Naive thymus-derived CD4-positive, alpha-beta T cell (primary cell): ENCODE data around the gene SERPINB13. TPM values are rescaled to one million over a fixed set of nuclear protein-coding genes. Genes with fewer than 3 reads are reported as not detected.

Source experiments
- ATAC-seq: fragments of 150-1000 bp; cut with Tn5 transposase; 2 replicates; pipeline ENCODE4 v1.10.0; 2021; ENCODE audit warnings: mild to moderate bottlenecking, moderate library complexity
- CTCF ChIA-PET: fragments of 350-600 bp; sonication (Branson Sonifier 250); formaldehyde crosslinking; loops from one replicate; lab custom pipeline; 2021; ENCODE audit warnings: antibody characterized with exemption; lab: Charles Lee
- POLR2A ChIA-PET: fragments of 350-600 bp; sonication (Branson Sonifier 250); formaldehyde crosslinking; loops from one replicate; lab custom pipeline; 2021; ENCODE audit warnings: antibody characterized with exemption, inconsistent platforms; lab: Charles Lee
- DNase-seq, 9 donors: peaks; one replicate each; pipeline versions ENCODE4 v3.0.0 to v3.0.0-alpha.2; 2020 to 2022; ENCODE audit warnings: mixed read lengths in 1 of 9
- H3K27ac ChIP-seq: one replicate; pipeline ENCODE4 v1.7.0; 2013; ENCODE audit warnings: mild to moderate bottlenecking, low read depth, low read length, moderate library complexity
- H3K27me3 ChIP-seq, 2 donors: one replicate each; pipeline ENCODE4 v1.7.0; 2013; ENCODE audit warnings: low read length in 2 of 2, mild to moderate bottlenecking in 2 of 2, moderate library complexity in 2 of 2; ENCODE audit not compliant: control insufficient read depth in 2 of 2, insufficient read depth in 2 of 2
- H3K36me3 ChIP-seq, 3 experiments: 1 replicate in 2 of 3; 2 replicates in 1 of 3; pipeline ENCODE4 v1.7.0; 2013; ENCODE audit warnings: low read length in 3 of 3, mild to moderate bottlenecking in 3 of 3, moderate library complexity in 1 of 3; ENCODE audit not compliant: insufficient read depth in 3 of 3, control insufficient read depth in 2 of 3
- H3K4me1 ChIP-seq, 2 donors: one replicate each; pipeline ENCODE4 v1.7.0; 2013; ENCODE audit warnings: low read length in 2 of 2, mild to moderate bottlenecking in 2 of 2, moderate library complexity in 1 of 2; ENCODE audit not compliant: control insufficient read depth in 2 of 2, insufficient read depth in 2 of 2
- H3K4me3 ChIP-seq: 2 replicates; pipeline ENCODE4 v1.7.0; 2013; ENCODE audit warnings: mild to moderate bottlenecking, low read length
- H3K9me3 ChIP-seq, 3 experiments: 1 replicate in 2 of 3; 2 replicates in 1 of 3; pipeline ENCODE4 v1.7.0; 2013; ENCODE audit warnings: low read length in 3 of 3; ENCODE audit not compliant: control insufficient read depth in 2 of 3
- H3K27ac Mint-ChIP-seq, 9 donors: one replicate each; pipeline ENCODE4 v1.8.0; 2020 to 2022; ENCODE audit warnings: mixed read lengths in 9 of 9, mild to moderate bottlenecking in 8 of 9, moderate library complexity in 5 of 9, inconsistent platforms in 2 of 9
- H3K27me3 Mint-ChIP-seq, 5 donors: one replicate each; pipeline ENCODE4 v1.8.0; 2021 to 2022; ENCODE audit warnings: mixed read lengths in 5 of 5, mild to moderate bottlenecking in 1 of 5
- H3K36me3 Mint-ChIP-seq, 5 donors: one replicate each; pipeline ENCODE4 v1.8.0; 2020 to 2022; ENCODE audit warnings: mixed read lengths in 5 of 5, mild to moderate bottlenecking in 3 of 5, inconsistent platforms in 1 of 5
- H3K4me1 Mint-ChIP-seq, 7 donors: one replicate each; pipeline ENCODE4 v1.8.0; 2020 to 2022; ENCODE audit warnings: mixed read lengths in 7 of 7, mild to moderate bottlenecking in 3 of 7, inconsistent platforms in 1 of 7
- H3K4me3 Mint-ChIP-seq, 10 donors: one replicate each; pipeline ENCODE4 v1.8.0; 2020 to 2022; ENCODE audit warnings: mild to moderate bottlenecking in 10 of 10, mixed read lengths in 10 of 10, moderate library complexity in 6 of 10, inconsistent platforms in 2 of 10
- H3K9me3 Mint-ChIP-seq, 11 donors: one replicate each; pipeline ENCODE4 v1.8.0; 2020 to 2022; ENCODE audit warnings: mixed read lengths in 11 of 11, mild to moderate bottlenecking in 4 of 11, inconsistent platforms in 1 of 11, moderate library complexity in 1 of 11
- intact Hi-C, 2 donors: fragments of 100-400 bp; cut with micrococcal nuclease; formaldehyde crosslinking; loops; one replicate each; pipeline ENCODE4 v1.15.1; 2023
- polyA plus RNA-seq, 2 donors: library from polyadenylated mRNA; unstranded; fragments of 300-500 nt; fragmentation: Illumina TruSeq; gene quantifications; one replicate each; pipeline ENCODE4 v1.2.3, GENCODE V29; 2021
- total RNA-seq, 6 experiments: library from RNA in 5 of 6; stranded (reverse) in 5 of 6; gene quantifications; 1 replicate in 5 of 6; 2 replicates in 1 of 6; pipeline ENCODE4 v1.2.3 and lab custom pipeline; 2021 to 2026

SERPINB13 gene
- total and polyA plus RNA-seq, 7 experiments from 2014 or later, result not detected

- Mint-ChIP-seq H3K4me1 (no peaks in the 10 kb centered on the region), H3K4me3 (no peak overlapping the region), H3K27ac (no peak overlapping the region), H3K9me3 (no peaks in the 10 kb centered on the region), H3K36me3 (no peaks in the 10 kb centered on the region), H3K27me3 (peaks cover 5 to 23% (median 8%) of the 10 kb centered on the region in 5 donors)
- ChIA-PET CTCF (no interaction called here), POLR2A (no interaction called here)
- Histone ChIP-seq H3K9me3 (no peaks in the 10 kb centered on the region), H3K27ac (no peak overlapping the region), H3K4me3 (no peak overlapping the region), H3K36me3 (no peaks in the 10 kb centered on the region), H3K27me3 (no peaks in the 10 kb centered on the region), H3K4me1 (no peaks in the 10 kb centered on the region)
- ATAC-seq (no peak), DNase-seq (no peak)
- intact Hi-C loops, result no loop called here
These were observed 34.6 kb upstream of the SERPINB13 start for GRCh38 chr18:63552581-63552980.

DNA sequence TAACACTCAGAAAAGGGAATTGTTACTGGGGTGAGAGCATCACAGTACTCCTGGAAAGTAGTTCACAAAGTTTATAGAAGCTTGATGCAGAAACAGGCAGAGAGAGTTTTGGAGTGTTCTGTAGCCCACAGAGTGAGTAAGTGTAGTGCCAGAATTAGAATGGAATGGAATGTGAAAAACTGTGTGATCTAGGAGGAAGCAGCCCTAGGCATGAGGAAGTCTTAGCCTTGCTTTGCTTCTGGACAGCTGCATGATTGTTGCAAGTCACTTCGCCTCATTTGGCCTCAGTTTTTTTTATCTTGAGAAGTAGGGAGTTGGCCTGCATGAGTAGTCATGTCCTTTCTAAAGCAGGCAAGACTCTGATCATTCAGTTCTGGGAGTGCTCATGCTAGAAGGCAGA, 34.1 kb upstream of the SERPINB13 start:
- Histone ChIP-seq H3K9me3 (no peaks in the 10 kb centered on the region), H3K36me3 (no peaks in the 10 kb centered on the region), H3K27me3 (no peaks in the 10 kb centered on the region), H3K4me1 (no peaks in the 10 kb centered on the region), H3K4me3 (no peak overlapping the region), H3K27ac (no peak overlapping the region)
- intact Hi-C loops, result no loop called here
- no peaks in the 10 kb centered on the region for H3K9me3 Mint-ChIP-seq
- H3K4me3 Mint-ChIP-seq, result no peak overlapping the region
- H3K27ac Mint-ChIP-seq, result no peak overlapping the region
- no peaks in the 10 kb centered on the region for H3K36me3 Mint-ChIP-seq
- H3K27me3 Mint-ChIP-seq, result peaks cover under 1 to 19% (median 7%) of the 10 kb centered on the region in 5 donors
- H3K4me1 Mint-ChIP-seq, result no peaks in the 10 kb centered on the region
- ChIA-PET CTCF (no interaction called here), POLR2A (no interaction called here)
- peak; percentile 72 for ATAC-seq
- DNase-seq, result no peak

- H3K36me3 ChIP-seq, result no peaks in the 10 kb centered on the region
- H3K36me3 Mint-ChIP-seq, result no peaks in the 10 kb centered on the region
- no peaks in the 10 kb centered on the region for H3K27me3 ChIP-seq
- H3K9me3 ChIP-seq, result no peaks in the 10 kb centered on the region
- ATAC-seq (no peak), DNase-seq (no peak)
- POLR2A ChIA-PET, result no interaction called here
- no peak overlapping the region for H3K27ac ChIP-seq
- CTCF ChIA-PET, result no interaction called here
- H3K4me1 ChIP-seq, result no peaks in the 10 kb centered on the region
- no peaks in the 10 kb centered on the region for H3K4me1 Mint-ChIP-seq
- no peak overlapping the region for H3K27ac Mint-ChIP-seq
- no peak overlapping the region for H3K4me3 Mint-ChIP-seq
- H3K4me3 ChIP-seq, result no peak overlapping the region
- intact Hi-C loops, result no loop called here
- H3K27me3 Mint-ChIP-seq, result peaks cover 0 to 14% (median 12%) of the 10 kb centered on the region in 5 donors
- no peaks in the 10 kb centered on the region for H3K9me3 Mint-ChIP-seq
These were observed 27.3 kb upstream of the SERPINB13 start for GRCh38 chr18:63559567-63560491.

GRCh38 chr18:63562284-63562683, 24.9 kb upstream of the SERPINB13 start:
- Mint-ChIP-seq H3K9me3 (no peaks in the 10 kb centered on the region), H3K36me3 (no peaks in the 10 kb centered on the region), H3K27ac (no peak overlapping the region), H3K4me3 (no peak overlapping the region), H3K4me1 (no peaks in the 10 kb centered on the region), H3K27me3 (peaks cover 4 to 14% (median 12%) of the 10 kb centered on the region in 5 donors)
- no peaks in the 10 kb centered on the region for H3K9me3 ChIP-seq
- no peaks in the 10 kb centered on the region for H3K4me1 ChIP-seq
- POLR2A ChIA-PET, result no interaction called here
- H3K27ac ChIP-seq, result no peak overlapping the region
- no peak overlapping the region for H3K4me3 ChIP-seq
- DNase-seq (no peak), ATAC-seq (no peak)
- no peaks in the 10 kb centered on the region for H3K36me3 ChIP-seq
- H3K27me3 ChIP-seq, result no peaks in the 10 kb centered on the region
- intact Hi-C loops, result no loop called here
- CTCF ChIA-PET, result no interaction called here

GRCh38 chr18:63564021-63564420, 23.1 kb upstream of the SERPINB13 start:
- DNase-seq (no peak), ATAC-seq (no peak)
- no peaks in the 10 kb centered on the region for H3K36me3 ChIP-seq
- no peak overlapping the region for H3K27ac Mint-ChIP-seq
- H3K4me1 Mint-ChIP-seq, result no peaks in the 10 kb centered on the region
- peaks cover 12 to 22% (median 16%) of the 10 kb centered on the region in 5 donors for H3K27me3 Mint-ChIP-seq
- no peaks in the 10 kb centered on the region for H3K9me3 Mint-ChIP-seq
- no peaks in the 10 kb centered on the region for H3K4me1 ChIP-seq
- CTCF ChIA-PET, result no interaction called here
- intact Hi-C loops, result no loop called here
- H3K4me3 Mint-ChIP-seq, result no peak overlapping the region
- H3K4me3 ChIP-seq, result no peak overlapping the region
- H3K27me3 ChIP-seq, result no peaks in the 10 kb centered on the region
- H3K36me3 Mint-ChIP-seq, result no peaks in the 10 kb centered on the region
- POLR2A ChIA-PET, result no interaction called here
- no peak overlapping the region for H3K27ac ChIP-seq
- no peaks in the 10 kb centered on the region for H3K9me3 ChIP-seq

DNA sequence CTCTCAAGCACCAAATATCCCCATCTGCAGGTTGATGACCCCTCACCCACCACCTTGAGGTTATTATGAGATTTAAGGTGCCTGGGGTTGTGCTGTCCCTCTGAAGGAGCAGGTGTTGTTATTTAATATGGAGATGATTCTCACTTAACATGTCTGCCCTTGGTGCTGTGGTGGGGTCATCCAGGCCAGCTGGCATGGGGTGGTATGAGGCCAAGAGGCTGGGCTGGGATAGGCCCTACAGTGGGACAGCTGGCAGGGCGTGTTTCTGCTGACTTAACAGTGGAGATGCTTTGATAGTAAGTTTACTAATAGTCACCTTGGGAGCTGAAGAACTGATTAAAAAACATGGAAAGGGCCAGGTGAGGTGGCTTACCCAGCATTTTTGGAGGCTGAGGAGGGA, 22.6 kb upstream of the SERPINB13 start:
- intact Hi-C loops, result no loop called here
- Mint-ChIP-seq H3K4me1 (no peaks in the 10 kb centered on the region), H3K9me3 (no peaks in the 10 kb centered on the region), H3K36me3 (no peaks in the 10 kb centered on the region), H3K4me3 (no peak overlapping the region), H3K27me3 (peaks cover 8 to 20% (median 15%) of the 10 kb centered on the region in 5 donors), H3K27ac (no peak overlapping the region)
- CTCF ChIA-PET, result no interaction called here
- H3K4me3 ChIP-seq, result no peak overlapping the region
- POLR2A ChIA-PET, result no interaction called here
- H3K36me3 ChIP-seq, result no peaks in the 10 kb centered on the region
- H3K27me3 ChIP-seq, result no peaks in the 10 kb centered on the region
- no peaks in the 10 kb centered on the region for H3K4me1 ChIP-seq
- ATAC-seq, result no peak
- no peak overlapping the region for H3K27ac ChIP-seq
- no peaks in the 10 kb centered on the region for H3K9me3 ChIP-seq
- DNase-seq, result no peak

DNA sequence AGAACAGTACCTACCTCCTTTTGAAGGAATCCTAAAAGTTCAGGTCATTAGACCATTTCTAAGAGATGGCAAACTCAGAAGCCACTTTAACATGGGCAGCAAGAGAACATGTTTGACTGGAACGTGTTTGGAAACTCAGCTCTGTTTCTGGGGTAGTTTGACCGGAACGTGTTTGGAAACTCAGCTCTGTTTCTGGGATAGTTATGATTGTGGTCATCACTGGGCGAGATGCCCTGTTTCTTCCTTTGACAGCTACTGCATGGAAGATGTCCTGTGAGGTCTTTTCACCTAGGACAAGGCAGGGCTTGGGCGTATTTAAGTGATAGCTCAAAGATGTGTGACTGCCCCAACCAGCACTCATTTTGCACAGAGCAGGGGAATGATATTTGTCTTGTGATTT, 19.9 kb upstream of the SERPINB13 start:
- no peak overlapping the region for H3K27ac Mint-ChIP-seq
- no peak overlapping the region for H3K4me3 Mint-ChIP-seq
- H3K27me3 Mint-ChIP-seq, result peaks cover 21 to 29% (median 24%) of the 10 kb centered on the region in 5 donors
- Histone ChIP-seq H3K9me3 (no peaks in the 10 kb centered on the region), H3K4me1 (no peaks in the 10 kb centered on the region), H3K4me3 (no peak overlapping the region), H3K36me3 (no peaks in the 10 kb centered on the region), H3K27ac (no peak overlapping the region), H3K27me3 (no peaks in the 10 kb centered on the region)
- ChIA-PET CTCF (no interaction called here), POLR2A (no interaction called here)
- intact Hi-C loops, result no loop called here
- no peaks in the 10 kb centered on the region for H3K36me3 Mint-ChIP-seq
- H3K4me1 Mint-ChIP-seq, result no peaks in the 10 kb centered on the region
- no peak for DNase-seq
- no peak for ATAC-seq
- no peaks in the 10 kb centered on the region for H3K9me3 Mint-ChIP-seq
